Kidney (tissue), 22 donors: ENCODE measurements around the gene CCNB1IP1. TPM values are rescaled to one million over a fixed set of nuclear protein-coding genes. Genes with fewer than 3 reads are reported as not detected.

Source experiments
- DNase-seq, 5 donors: peaks; one replicate each; pipeline ENCODE4 v3.0.0-alpha.2; 2013 to 2020
- FAIRE-seq: peaks from 2 replicates; lab custom pipeline; 2012; peaks lifted over from hg19 to GRCh38; lab: Jason Lieb, UNC
- H3K27ac ChIP-seq, 2 donors: one replicate each; pipeline ENCODE4 v1.7.0; 2013; ENCODE audit warnings: low read depth in 2 of 2, low read length in 2 of 2, inconsistent platforms in 1 of 2
- H3K27me3 ChIP-seq: one replicate; pipeline ENCODE4 v1.7.1; 2013; ENCODE audit warnings: low read length, inconsistent platforms; ENCODE audit not compliant: control insufficient read depth, insufficient read depth
- H3K36me3 ChIP-seq, 3 donors: one replicate each; pipeline versions ENCODE4 v1.7.0 to v1.7.1; 2013; ENCODE audit warnings: low read length in 3 of 3, control low read depth in 1 of 3, inconsistent platforms in 1 of 3; ENCODE audit not compliant: insufficient read depth in 3 of 3, control insufficient read depth in 2 of 3
- H3K4me1 ChIP-seq, 3 donors: one replicate each; pipeline versions ENCODE4 v1.7.0 to v1.7.1; 2013; ENCODE audit warnings: low read length in 3 of 3, inconsistent platforms in 1 of 3, low read depth in 1 of 3; ENCODE audit not compliant: control insufficient read depth in 2 of 3, insufficient read depth in 2 of 3
- H3K4me3 ChIP-seq, 3 donors: one replicate each; pipeline versions ENCODE4 v1.7.0 to v1.8.1; 2013; ENCODE audit warnings: low read length in 3 of 3, control low read depth in 1 of 3, inconsistent platforms in 1 of 3
- H3K9ac ChIP-seq, 3 donors: one replicate each; pipeline versions ENCODE4 v1.7.0 to v1.7.1; 2013; ENCODE audit warnings: low read length in 3 of 3, control low read depth in 1 of 3, inconsistent platforms in 1 of 3
- H3K9me3 ChIP-seq, 3 donors: one replicate each; pipeline versions ENCODE4 v1.7.0 to v1.7.1; 2013; ENCODE audit warnings: low read length in 3 of 3, control low read depth in 1 of 3, inconsistent platforms in 1 of 3; ENCODE audit not compliant: control insufficient read depth in 2 of 3, insufficient read depth in 1 of 3
- intact Hi-C: fragments of 100-400 bp; cut with DNase I; formaldehyde crosslinking; loops from one replicate; pipeline ENCODE4 v1.11.1; 2022
- long read RNA-seq, 10 donors: library from polyadenylated mRNA in 1 of 10; unstranded in 1 of 10; transcript quantifications; one replicate each; pipeline ENCODE4 v2.0.0 and lab custom pipeline, GENCODE V29; 2021 to 2026
- polyA plus RNA-seq: library from polyadenylated mRNA; stranded (reverse); fragments of 350-450 nt; fragmentation: Illumina TruSeq; extraction: RNeasy Lipid Tissue Mini Kit (QIAGEN cat#74804); gene quantifications from one replicate; pipeline ENCODE4 v1.2.3, GENCODE V29; 2014; ENCODE audit warnings: low read depth, low replicate concordance; ENCODE audit not compliant: insufficient read depth
- total RNA-seq: library from RNA; stranded (reverse); fragmentation: NEBNext Ultra II Directional; extraction: Animal tissue kit (Norgen Biotek cat#: 25700); gene quantifications from one replicate; pipeline ENCODE4 v1.2.1, GENCODE V29; 2021
- TF ChIP-seq, protein P1 (sequence below): IDR thresholded peaks from 3 replicates; pipeline ENCODE4 v1.5.1; 2012; ENCODE audit warnings: mild to moderate bottlenecking, moderate library complexity, borderline replicate concordance; ENCODE audit not compliant: insufficient read depth; ENCODE audit errors: extremely low read depth
- donor health status: control.
- donor health status: control.
- donor health status: control.
- donor health status: control.
- donor health status: control.
- donor health status: DM: yes; HTN: yes; CAD: no.
- donor health status: Normal renal cell carcinoma (clear cell type).

The CCNB1IP1 gene, protein sequence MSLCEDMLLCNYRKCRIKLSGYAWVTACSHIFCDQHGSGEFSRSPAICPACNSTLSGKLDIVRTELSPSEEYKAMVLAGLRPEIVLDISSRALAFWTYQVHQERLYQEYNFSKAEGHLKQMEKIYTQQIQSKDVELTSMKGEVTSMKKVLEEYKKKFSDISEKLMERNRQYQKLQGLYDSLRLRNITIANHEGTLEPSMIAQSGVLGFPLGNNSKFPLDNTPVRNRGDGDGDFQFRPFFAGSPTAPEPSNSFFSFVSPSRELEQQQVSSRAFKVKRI
- total RNA-seq (25.7 TPM), polyA plus RNA-seq (58.2 TPM)
- long read RNA-seq, donor 1, transcript CCNB1IP1-202 (7 exons, 1,479 nt), result major isoform, 11 of 38 reads
- long read RNA-seq, donor 1, partial matches to known transcripts, result 26 of 38 reads
- long read RNA-seq, donor 1, other reads (novel, unspliced or antisense), result 0 of 38 reads
- long read RNA-seq, donor 2, transcript CCNB1IP1-202 (7 exons, 1,479 nt), result major isoform, 19 of 66 reads
- long read RNA-seq, donor 2, partial matches to known transcripts, result 46 of 66 reads
- long read RNA-seq, donor 2, other reads (novel, unspliced or antisense), result 0 of 66 reads
- long read RNA-seq, donor 3, transcript CCNB1IP1-202 (7 exons, 1,479 nt), result major isoform, 25 of 68 reads
- long read RNA-seq, donor 3, partial matches to known transcripts, result 38 of 68 reads
- long read RNA-seq, donor 3, other reads (novel, unspliced or antisense), result 0 of 68 reads
- long read RNA-seq, donor 4, transcript CCNB1IP1-202 (7 exons, 1,479 nt), result major isoform, 7 of 26 reads
- long read RNA-seq, donor 4, partial matches to known transcripts, result 18 of 26 reads
- long read RNA-seq, donor 4, other reads (novel, unspliced or antisense), result 0 of 26 reads
- long read RNA-seq, donor 5, partial matches to known transcripts, result 0 of 1 reads
- long read RNA-seq, donor 5, other reads (novel, unspliced or antisense), result 0 of 1 reads
- long read RNA-seq, donor 6, transcript CCNB1IP1-202 (7 exons, 1,479 nt), result major isoform, 19 of 97 reads
- long read RNA-seq, donor 6, partial matches to known transcripts, result 71 of 97 reads
- long read RNA-seq, donor 6, other reads (novel, unspliced or antisense), result 6 of 97 reads
- long read RNA-seq, donor 7, partial matches to known transcripts, result 8 of 11 reads
- long read RNA-seq, donor 7, other reads (novel, unspliced or antisense), result 1 of 11 reads
- long read RNA-seq, donor 8, transcript CCNB1IP1-202 (7 exons, 1,479 nt), result major isoform, 13 of 45 reads
- long read RNA-seq, donor 8, partial matches to known transcripts, result 31 of 45 reads
- long read RNA-seq, donor 8, other reads (novel, unspliced or antisense), result 0 of 45 reads
- long read RNA-seq, donor 9, transcript CCNB1IP1-202 (7 exons, 1,479 nt), result major isoform, 8 of 14 reads
- long read RNA-seq, donor 9, partial matches to known transcripts, result 5 of 14 reads
- long read RNA-seq, donor 9, other reads (novel, unspliced or antisense), result 0 of 14 reads
- long read RNA-seq, donor 10, transcript CCNB1IP1-202 (7 exons, 1,479 nt), result major isoform, 21 of 66 reads
- long read RNA-seq, donor 10, partial matches to known transcripts, result 42 of 66 reads
- long read RNA-seq, donor 10, other reads (novel, unspliced or antisense), result 0 of 66 reads

DNA sequence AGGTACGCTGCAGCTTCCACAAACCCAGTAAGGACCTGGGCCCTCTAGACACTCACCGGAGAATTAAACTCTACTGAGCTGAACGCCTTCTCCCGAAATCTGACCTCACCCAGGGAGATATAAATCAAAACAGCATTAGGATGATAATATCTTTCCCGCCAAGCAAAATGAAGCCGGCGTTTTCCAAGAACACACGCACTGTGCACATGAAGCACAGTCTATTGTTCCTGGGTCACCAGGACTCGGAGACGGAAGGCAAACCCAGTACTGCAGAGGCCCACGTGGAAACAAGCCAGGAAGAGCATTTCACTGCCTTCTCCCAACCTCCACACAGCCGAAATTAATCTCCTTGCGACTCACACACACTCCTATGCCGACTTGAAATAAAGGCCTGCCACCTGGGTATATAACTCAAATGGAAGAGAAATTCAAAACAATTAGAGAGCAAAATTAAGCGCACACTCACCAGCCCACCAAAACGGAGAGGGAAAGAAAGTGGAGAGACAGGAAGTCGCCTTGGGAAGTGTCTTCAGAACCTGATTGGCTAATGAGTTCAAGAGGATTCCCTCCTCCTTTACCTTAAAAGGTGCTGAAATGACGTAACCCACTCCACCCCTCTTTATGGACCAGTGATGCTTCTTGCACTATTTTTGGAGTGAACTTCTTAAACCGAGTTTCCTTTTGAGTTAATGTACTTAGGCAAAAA, at the start of gene CCNB1IP1:
TSS of gene CCNB1IP1 (minus strand) at position 492 of the 706 bp plus-strand sequence. CDS start 16,756 bp downstream, outside the sequence.
- H3K4me1 ChIP-seq, result peaks cover 4 to 6% (median 4%) of the 10 kb centered on the region in 3 donors
- intact Hi-C loops, result loop anchor here (10.0 kb wide), 1 partner anchor 352 kb away; the partner anchor contains the start of genes ANG and RNASE4
- TF ChIP-seq, protein P1, sequence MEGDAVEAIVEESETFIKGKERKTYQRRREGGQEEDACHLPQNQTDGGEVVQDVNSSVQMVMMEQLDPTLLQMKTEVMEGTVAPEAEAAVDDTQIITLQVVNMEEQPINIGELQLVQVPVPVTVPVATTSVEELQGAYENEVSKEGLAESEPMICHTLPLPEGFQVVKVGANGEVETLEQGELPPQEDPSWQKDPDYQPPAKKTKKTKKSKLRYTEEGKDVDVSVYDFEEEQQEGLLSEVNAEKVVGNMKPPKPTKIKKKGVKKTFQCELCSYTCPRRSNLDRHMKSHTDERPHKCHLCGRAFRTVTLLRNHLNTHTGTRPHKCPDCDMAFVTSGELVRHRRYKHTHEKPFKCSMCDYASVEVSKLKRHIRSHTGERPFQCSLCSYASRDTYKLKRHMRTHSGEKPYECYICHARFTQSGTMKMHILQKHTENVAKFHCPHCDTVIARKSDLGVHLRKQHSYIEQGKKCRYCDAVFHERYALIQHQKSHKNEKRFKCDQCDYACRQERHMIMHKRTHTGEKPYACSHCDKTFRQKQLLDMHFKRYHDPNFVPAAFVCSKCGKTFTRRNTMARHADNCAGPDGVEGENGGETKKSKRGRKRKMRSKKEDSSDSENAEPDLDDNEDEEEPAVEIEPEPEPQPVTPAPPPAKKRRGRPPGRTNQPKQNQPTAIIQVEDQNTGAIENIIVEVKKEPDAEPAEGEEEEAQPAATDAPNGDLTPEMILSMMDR, result no peak
- peaks cover 0 to 4% (median 2%) of the 10 kb centered on the region in 3 donors for H3K36me3 ChIP-seq
- H3K27ac ChIP-seq, result peak within 1 kb of the TSS; percentile 80 to 87
- peak within 1 kb of the TSS; percentile 82 to 99 (median 93) for H3K9ac ChIP-seq
- H3K9me3 ChIP-seq, result no peaks in the 10 kb centered on the region
- H3K4me3 ChIP-seq, result peak within 1 kb of the TSS; percentile 80 to 98 (median 93)
- DNase-seq (peak in 4 of 5 donors; percentile 70 to 97 (median 86)), FAIRE-seq (peak; percentile 96)
- H3K27me3 ChIP-seq, result no peaks in the 10 kb centered on the region

DNA sequence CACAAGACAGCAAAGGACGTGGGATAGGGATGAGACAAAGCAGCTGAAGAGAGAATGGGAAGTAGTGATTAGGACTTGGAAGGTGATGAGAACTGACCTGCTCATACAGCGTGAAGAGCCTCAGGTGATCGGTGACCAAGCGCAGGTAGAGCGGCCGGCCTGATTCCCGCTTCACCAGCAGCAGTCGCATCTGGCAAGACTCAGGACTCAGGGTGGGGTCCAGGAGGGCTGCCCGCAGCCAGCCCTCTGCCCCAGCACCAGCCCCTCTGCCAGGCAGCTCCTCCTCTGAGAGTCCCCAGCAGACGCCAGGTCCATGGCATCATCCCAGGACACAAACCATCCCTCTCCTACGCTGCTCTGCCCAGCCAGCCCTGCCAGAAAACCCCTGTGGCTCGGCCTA, 49.4 kb upstream of the CCNB1IP1 start:
- no peak for DNase-seq

More for the DNA sequence above, 49.4 kb upstream of the CCNB1IP1 start:
- Histone ChIP-seq H3K9ac (no peak overlapping the region), H3K4me1 (no peaks in the 10 kb centered on the region), H3K27me3 (no peaks in the 10 kb centered on the region), H3K4me3 (no peak overlapping the region), H3K9me3 (no peaks in the 10 kb centered on the region), H3K27ac (no peak overlapping the region), H3K36me3 (peaks cover 0 to 80% (median 60%) of the 10 kb centered on the region in 3 donors)
- TF ChIP-seq, protein P1, result no peak
- intact Hi-C loops, result no loop called here
- no peak for FAIRE-seq
